Ramos (cell line): ENCODE measurements around the gene ASTN1.

Source experiments
- in situ Hi-C: fragments of 300-500 bp; cut with MboI; formaldehyde crosslinking; loops from one replicate; pipeline ENCODE4 v1.14.3; 2022; ENCODE audit warnings: low sequenced_read_pairs; ENCODE audit not compliant: unreplicated experiment

Gene ASTN1

DNA sequence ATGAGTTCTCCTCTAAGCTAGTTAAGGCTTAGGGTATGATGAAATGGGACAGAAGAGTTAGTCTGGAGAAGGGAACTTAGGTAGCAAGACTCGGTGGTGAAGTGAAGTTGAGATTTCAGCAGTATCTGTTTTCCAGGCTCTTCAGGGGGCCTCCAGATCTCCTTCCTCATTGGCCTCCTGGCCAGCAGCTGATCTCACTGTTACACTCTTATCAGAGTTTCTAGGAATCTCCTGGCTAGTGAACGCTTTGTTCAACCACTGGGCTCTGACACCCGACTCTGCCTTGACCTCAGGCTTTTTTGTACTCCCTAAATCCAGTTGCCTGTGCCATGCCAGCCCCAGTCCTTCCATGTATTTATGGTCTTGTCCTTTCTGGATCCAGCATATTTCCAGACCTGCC, 311.0 kb downstream of the ASTN1 start:
- in situ Hi-C loops = no loop called here

DNA sequence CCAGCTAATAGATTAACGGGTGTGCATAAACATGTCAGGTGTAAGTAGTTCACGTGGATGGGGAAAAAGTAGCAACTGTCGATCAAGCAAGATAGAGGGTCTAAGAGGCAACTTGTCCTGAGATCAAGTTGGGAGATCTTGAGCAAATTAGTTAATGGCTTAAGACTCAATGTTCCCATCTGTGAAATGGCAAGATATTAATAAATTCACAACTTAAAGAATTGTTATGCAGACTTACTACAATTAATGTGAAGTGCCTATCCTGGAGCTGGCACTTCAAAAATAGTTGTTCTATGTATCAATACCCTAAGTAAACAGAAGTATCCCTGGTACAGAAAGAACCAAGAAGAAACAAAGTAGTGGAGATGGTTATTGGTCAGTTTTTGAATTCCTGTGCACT, 312.4 kb downstream of the ASTN1 start:
- in situ Hi-C loops = no loop called here

DNA sequence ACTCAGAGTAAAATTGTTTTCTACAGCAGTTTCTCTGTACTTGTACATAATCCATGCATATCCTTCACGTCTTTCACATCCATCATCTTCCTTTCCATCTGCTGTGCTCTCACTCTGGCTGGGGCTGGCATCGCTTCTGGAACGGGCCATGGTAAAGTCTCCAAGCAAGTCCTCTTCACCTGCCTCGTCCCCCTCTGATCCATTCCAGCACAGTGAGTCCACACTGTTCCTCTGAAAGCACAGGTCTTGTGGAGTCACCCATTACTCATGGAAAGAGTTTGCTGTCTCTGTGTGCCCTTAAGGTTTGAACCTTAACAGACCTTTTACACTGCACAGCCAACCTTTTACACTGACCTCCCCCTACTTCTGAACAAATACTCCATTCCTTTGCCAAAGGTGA, 313.6 kb downstream of the ASTN1 start:
- in situ Hi-C loops = no loop called here

DNA sequence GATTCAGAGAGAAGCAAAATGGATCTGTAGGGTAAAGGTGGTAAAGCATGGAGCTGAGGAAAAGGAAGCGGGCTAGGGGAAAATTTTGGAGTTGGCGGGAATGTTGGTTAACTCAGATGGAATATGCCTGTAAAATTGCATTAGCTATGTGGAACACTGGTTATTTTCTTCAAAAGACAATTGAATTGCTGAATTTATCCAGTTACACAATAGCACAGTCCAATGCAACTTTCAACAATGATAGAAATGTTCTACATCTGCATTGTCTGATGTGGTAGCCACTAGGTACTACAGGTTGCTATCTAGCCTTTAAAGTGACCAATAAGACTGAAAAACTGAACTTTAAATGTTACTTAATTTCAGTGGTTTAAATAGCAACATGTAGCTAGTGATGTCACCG, 315.2 kb downstream of the ASTN1 start:
- in situ Hi-C loops = no loop called here

DNA sequence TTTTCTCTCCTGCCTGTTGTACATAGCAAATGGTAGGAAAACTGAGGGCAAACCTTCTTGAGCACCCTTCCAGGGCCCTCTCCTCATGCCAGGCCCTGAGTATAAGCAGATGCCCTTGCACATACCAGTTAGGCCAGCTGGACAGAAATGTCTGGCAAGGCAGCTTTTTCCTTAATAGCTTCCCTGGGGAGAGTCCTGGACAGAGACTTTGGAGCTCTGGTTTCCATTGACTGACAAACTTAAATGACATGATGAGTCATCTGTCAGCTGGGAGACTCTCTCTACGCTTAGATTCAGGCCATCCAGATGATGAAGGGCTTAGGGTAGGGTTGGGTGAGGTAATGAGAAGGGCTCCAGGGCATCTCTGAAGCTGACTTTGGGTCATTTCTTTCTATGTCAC, 317.5 kb downstream of the ASTN1 start:
- in situ Hi-C loops = no loop called here

DNA sequence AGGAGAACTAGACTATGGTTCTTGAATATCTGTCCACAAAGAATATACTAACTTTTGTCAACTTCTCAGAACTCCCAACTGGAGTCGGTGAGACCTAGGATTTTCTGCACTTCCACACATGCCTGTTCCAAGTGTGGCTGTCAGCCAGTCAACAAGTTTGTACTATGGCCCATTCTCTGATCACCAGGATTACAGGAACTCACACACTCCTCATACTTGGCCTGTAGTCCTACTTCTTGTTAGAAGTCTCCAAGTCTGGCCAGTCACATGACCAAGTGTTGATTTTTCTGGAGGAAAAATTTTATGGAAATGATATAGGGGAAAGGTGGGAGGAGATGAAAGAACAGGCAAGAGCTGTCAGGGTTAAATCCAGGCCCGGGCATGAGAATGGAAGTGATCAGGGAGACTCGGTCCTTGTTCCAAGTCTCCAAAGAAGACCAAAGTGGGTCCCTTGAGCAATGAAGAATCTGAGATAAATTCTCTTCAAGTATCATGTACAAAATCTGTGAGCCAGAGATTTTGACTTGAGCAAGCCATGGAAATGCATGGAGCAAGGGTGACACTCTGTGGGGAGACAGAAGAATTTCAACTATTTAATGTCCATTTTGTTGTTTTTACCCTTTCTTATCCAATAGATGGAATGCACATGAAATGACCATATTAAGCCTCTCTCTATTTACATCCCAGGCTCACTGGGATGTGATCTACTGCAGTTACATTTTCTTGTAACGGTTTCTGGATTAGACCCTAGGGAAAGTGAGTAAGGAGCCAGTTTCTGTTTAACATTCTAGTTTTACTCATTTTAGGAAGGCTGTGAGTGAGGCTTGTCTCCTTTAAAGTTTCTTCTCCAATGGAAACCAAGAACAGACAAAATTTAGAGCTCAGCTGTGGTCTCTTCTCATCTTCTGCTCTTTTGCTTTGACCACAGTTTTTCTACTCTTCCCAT, 320.9 kb downstream of the ASTN1 start:
- in situ Hi-C loops = no loop called here

DNA sequence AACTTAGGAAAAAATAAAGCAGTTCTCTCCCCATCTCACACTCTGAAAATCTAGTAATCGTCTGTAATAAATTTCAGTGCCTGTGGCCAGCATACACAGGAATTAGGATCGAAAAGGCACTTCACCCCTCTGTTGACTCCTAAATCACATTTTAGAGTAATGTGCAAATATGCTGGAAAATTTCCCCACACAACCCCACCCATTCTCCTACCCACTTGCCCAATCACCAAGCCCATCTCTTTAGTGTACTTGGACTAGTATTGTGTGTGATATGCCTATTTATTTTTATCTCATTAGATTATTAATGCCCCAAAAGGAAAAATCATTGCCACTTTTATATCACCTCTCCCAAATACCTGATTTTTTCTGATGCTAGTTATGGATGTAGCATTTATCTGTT, 323.3 kb downstream of the ASTN1 start:
- in situ Hi-C loops = no loop called here

DNA sequence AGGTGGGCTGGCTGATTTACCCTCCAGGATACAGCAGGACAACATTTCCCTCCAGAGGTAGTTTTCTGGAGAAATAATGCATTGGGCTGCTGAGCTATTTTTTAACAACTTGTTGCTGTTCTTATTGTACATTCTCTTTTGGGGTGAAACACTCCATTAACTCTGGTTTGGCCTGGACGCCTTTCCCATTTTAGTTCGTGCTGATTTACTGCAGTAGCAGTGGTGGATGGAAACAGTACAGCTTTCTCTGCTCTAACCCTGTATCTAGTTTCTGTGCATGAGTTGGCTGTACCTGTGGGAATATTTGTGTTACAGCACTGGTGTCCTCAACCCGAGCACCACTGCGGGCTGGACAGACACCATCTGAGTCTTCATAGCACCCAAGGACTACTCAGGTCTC, 325.3 kb downstream of the ASTN1 start:
- in situ Hi-C loops = no loop called here

DNA sequence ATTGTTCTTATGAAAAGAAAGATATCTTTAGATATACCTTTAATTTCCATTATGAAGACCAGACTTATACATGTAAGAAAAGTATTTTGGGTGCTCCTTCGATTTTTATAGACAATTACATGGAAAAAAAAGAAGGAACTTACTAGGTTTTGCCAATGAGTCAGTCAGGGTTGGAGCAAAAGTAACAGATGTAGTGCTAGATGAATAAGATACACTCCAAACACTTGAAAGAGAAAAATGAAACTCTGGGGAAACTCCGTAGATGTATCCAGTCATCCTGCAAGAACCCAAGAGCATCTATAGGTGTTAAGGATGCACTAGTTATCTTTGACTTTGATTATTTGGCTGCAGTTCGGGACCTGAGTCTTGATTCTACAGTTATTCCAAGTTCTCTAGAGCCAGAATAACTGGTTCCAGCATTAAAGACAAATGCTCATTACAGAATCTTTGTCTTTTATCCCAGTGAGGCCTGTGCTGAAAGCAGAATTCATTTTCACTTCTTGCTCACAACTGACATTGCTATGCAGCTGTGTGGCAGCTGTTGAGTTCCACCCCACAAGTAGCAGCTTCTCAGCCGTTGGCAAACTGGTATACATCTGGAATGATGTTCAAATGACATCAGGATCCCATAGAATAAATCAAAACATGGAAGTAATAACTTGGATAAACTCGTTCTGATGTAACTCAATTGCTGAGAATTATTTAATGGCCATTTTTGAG, 326.1 kb downstream of the ASTN1 start:
- in situ Hi-C loops = no loop called here

DNA sequence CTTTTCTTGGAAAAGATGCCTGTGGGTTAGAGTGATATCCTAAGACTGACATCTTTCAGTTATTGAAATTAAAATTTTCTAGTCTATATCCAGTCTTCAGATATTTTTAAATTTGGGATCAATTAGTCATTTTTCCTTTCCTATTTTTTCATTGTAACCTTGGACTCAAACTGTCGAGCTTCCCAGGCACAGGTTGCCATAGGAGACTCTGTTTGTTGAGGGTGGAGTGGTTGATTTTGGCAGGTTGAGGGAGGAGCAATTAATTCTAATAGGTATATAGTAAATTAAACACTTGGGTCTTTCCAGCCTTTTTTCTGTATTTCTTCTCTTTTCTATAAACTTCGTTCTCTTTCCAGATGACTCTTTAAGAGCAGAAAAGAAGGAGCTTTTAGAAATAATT, 326.8 kb downstream of the ASTN1 start:
- in situ Hi-C loops = no loop called here

DNA sequence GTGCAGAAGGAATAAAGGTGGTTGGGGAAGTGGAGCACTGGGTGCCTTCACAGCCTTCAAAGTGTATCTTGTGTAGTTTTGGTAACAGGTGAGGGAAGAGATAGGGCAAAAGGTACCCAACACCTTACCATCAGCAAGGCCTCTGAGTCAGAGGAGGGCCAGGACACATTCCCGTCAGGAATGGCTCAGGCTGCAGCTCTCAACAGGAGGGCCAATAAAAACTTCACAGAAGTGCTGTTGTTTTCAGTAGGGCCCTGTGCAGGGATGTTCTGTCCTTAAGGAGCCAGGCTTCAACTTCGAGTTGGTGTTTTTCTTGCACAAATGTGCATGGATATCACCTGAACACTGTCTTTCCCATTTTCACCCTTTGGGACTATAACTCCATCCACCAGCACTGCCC, 333.4 kb downstream of the ASTN1 start:
- in situ Hi-C loops = no loop called here

DNA sequence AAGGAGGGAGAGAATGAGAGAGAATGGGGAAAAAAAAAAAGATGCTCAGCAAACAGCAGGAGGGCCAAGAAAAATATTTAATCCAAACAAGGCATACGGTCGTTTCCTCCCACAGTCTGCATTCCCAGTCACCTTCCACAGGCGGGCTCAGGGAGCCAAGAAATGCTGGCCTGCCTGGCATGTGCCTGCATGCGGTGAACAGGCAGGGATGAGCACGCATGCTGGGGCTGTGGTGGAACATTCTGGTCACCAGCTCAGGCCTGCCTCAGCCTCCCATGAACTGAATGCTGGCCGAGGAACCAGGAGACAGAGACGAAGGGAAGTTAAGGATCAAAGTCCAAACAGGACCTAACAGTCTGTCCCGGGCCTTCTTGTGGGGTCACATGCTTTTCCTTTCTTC, 335.3 kb downstream of the ASTN1 start:
- in situ Hi-C loops = no loop called here

DNA sequence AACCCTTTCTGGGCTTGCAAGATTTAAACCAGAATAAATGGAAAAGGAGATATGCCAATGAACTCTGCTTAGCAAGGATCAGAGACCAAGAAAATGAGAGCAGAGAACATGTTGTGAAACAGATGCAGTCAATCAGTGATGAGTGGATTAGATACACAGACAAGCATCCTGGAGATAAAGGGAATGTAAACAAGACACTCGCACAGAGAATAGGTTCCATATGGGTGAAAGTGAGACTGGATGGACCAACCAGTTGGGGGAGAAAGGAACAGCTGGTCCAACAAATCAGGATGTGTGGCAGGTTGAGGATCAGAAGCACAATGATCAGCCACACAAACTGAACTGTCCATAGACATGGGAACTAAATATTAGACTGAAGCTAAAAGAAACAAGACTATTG, 338.2 kb downstream of the ASTN1 start:
- in situ Hi-C loops = no loop called here

DNA sequence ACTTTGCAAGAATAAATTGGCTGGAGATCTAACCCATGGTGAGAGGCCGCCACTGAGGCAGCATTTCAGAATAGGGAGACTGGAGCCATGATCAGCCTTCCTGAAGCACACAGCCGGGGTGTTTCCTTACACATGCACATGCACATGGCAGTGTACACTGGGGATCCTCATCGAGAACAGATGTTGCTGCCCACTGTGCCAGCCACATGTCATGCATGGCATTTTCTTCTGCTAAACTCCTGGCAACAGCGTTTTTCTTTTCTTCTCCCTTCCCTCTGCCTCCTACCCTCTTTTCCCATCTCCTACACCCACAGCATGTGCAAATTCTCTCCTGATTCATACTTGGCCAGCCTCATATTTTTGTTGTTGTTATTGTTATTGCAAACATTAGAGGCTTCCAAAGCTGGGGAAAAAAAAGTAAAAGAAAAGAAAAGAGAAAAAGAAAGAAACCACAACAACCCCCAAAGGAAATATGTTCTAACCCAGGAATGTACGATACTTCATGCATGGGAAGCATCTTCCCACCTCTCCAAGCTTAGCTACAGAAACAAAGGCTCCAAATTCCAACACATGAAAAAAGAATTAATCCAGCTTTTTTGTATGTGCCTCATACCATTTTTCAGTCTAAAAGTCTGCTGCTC, 344.0 kb downstream of the ASTN1 start:
- in situ Hi-C loops = no loop called here

DNA sequence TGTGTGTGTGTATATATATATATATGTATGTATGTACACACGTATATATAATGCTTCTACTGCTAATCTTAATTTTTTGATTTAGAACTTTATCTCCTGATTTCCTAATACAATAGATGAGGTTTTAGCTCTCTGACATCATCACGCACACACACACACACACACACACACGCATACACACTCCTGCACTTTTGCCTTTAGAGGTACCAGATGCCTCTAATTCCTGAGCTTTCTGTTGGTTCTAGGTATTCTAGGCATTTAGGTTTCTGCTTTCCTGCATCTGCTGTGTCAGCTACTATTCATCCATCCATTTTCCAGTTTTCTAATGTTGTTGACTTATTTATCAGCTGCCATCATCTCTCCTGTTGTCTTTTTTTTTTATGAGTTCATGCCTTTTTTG, 348.3 kb downstream of the ASTN1 start:
- in situ Hi-C loops = no loop called here

DNA sequence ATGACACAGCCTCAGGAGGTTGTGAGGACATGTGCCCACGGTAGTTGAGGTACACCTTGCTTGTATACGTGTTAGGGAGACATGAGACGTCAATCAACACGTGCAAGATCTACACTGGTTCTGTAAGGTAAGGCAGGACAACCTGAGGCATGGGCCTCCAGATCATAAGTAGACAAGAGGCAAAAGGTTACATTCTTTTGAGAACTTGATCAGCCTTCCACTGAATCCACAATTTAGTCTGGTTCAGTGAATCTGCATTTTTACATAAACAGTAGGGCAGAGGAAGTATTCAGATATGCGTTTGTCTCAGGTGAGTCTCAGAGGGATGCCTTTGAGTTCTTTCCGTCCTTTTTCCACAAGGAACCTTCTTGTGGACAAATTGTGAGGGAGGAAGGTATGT, 348.9 kb downstream of the ASTN1 start:
- in situ Hi-C loops = no loop called here

DNA sequence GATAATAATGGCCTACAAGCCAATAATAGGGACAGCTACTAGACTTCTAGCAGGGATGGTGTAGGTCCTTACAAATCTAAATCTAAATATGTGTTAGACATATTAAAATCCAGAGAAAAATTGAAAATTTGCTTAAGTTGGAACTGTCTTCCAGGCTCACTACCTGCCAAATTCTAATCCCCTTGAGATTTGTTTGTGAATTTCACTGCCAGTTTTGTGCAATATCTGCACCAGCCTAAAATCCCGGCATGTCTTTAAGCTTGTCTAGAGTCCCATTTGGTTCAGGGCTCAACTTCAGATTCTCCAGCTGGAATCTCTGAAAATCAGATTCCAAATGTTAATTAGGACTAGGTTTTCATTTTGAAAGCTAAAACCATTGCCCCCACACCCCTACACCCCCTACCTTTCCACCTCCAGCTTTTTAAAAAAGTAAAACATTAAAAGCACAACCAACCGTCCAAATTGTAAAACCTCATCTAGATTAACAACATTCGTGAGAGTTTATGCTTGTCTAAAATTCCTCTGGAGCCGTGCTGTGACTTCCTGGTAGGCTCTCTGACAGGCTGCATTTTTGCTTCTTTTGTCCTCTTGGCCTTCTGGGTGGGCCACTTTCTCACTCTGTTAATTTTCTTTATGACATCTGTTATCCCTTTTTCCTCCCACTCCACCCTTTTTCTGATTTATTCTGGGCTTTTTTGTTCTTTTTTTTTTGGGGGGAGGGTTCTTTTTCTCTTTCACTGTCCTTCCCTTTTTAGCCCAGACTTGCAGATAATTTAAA, 352.8 kb downstream of the ASTN1 start:
- in situ Hi-C loops = no loop called here

DNA sequence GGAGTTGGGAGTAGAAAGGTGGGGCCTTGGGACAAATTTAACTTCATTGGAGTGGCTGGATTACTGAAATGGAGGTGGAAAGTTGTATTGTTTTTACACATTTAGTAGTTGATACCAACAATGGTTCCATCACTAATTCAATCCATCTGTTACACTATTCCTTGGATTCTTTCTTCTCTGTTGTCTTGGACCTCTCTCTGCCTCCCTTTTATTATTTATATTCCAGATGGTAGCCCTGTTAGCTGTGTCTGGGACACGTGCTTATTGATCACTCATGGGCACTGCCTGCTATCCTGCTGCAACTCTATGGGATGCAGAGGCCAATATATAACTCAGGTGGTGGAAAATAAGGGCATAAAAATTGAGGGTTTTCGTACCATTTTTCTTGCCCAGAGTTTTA, 355.2 kb downstream of the ASTN1 start:
- in situ Hi-C loops = no loop called here
